BE2C (cell line): Measurements from ENCODE around the gene NRSN2.
A peak's percentile ranks its signal among the peaks of the same experiment; 100 is the strongest.
"Not testable (repeated sequence)": the region's sequence is repeated elsewhere in the genome, so short reads cannot be mapped to it uniquely, and the experiment has no call there.

ENCODE experiments used
- DNase-seq: peaks from one replicate; pipeline ENCODE4 v3.0.0-alpha.2; 2020
- H3K27me3 ChIP-seq: fragments of 250-450 bp; sonication (Bioruptor Pico); 2 replicates; pipeline ENCODE4 v1.5.1; 2020; ENCODE audit warnings: mild to moderate bottlenecking
- H3K36me3 ChIP-seq: fragments of 250-450 bp; sonication (Bioruptor Pico); 2 replicates; pipeline ENCODE4 v1.5.1; 2020; ENCODE audit warnings: mild to moderate bottlenecking
- H3K4me1 ChIP-seq: fragments of 250-450 bp; sonication (Bioruptor Pico); 2 replicates; pipeline ENCODE4 v1.5.1; 2020
- H3K4me3 ChIP-seq: 2 replicates; pipeline ENCODE4 v1.5.1; 2011; ENCODE audit warnings: low read depth, low read length
- H3K9me3 ChIP-seq: fragments of 250-450 bp; sonication (Bioruptor Pico); 2 replicates; pipeline ENCODE4 v1.5.1; 2020
- TF ChIP-seq, protein P1 (sequence below): IDR thresholded peaks from 2 replicates; pipeline ENCODE4 v1.5.1; 2012; ENCODE audit warnings: mild to moderate bottlenecking, low read depth, low read length

NRSN2 gene

DNA sequence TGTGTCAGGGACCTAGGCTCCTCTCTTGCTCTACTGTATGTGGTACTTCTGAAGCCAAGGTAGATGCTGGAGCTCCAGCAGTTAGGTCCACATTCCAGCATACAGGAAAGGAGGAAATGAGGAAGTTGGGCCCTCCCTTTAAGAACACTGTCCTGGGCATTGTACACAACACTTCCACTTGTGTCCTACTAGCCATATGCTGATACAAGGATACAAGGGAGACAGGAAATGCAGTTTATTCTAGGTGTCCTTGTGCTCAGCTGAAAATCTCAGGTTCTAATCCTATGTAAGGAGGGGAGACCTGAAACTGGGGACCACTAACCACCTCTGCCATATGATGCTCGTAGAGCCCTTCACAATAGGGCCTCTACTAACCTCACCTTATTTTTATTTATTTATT, 37.8 kb downstream of the NRSN2 start:
- DNase-seq: no peak
- no peak overlapping the region for H3K4me3 ChIP-seq
- TF ChIP-seq, protein P1, sequence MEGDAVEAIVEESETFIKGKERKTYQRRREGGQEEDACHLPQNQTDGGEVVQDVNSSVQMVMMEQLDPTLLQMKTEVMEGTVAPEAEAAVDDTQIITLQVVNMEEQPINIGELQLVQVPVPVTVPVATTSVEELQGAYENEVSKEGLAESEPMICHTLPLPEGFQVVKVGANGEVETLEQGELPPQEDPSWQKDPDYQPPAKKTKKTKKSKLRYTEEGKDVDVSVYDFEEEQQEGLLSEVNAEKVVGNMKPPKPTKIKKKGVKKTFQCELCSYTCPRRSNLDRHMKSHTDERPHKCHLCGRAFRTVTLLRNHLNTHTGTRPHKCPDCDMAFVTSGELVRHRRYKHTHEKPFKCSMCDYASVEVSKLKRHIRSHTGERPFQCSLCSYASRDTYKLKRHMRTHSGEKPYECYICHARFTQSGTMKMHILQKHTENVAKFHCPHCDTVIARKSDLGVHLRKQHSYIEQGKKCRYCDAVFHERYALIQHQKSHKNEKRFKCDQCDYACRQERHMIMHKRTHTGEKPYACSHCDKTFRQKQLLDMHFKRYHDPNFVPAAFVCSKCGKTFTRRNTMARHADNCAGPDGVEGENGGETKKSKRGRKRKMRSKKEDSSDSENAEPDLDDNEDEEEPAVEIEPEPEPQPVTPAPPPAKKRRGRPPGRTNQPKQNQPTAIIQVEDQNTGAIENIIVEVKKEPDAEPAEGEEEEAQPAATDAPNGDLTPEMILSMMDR: no peak
- no peaks in the 10 kb centered on the region for H3K4me1 ChIP-seq
- H3K36me3 ChIP-seq: no peaks in the 10 kb centered on the region
- no peaks in the 10 kb centered on the region for H3K27me3 ChIP-seq
- no peaks in the 10 kb centered on the region for H3K9me3 ChIP-seq

DNA sequence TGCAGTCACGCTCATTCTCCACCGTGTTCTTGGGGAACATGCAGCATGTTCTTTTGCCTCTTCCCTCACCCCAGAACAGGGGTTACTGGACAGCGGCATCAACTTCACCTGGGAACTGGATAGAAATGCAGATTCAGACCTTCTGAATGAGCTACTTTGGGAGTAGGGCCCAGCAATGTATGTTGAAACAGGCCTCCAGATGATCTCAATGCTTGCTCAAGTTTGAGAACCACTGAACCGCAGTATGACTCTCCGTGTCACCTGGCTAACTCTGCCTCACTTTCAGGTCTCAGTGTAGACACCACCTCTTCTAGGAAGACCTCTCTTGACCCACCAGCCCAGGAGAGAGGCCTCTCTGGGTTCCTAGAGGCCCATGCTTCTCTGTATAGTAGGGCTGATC, 38.5 kb downstream of the NRSN2 start:
- no peaks in the 10 kb centered on the region for H3K27me3 ChIP-seq
- no peaks in the 10 kb centered on the region for H3K36me3 ChIP-seq
- H3K9me3 ChIP-seq: no peaks in the 10 kb centered on the region
- no peaks in the 10 kb centered on the region for H3K4me1 ChIP-seq
- TF ChIP-seq, protein P1: no peak
- H3K4me3 ChIP-seq: no peak overlapping the region
- no peak for DNase-seq

DNA sequence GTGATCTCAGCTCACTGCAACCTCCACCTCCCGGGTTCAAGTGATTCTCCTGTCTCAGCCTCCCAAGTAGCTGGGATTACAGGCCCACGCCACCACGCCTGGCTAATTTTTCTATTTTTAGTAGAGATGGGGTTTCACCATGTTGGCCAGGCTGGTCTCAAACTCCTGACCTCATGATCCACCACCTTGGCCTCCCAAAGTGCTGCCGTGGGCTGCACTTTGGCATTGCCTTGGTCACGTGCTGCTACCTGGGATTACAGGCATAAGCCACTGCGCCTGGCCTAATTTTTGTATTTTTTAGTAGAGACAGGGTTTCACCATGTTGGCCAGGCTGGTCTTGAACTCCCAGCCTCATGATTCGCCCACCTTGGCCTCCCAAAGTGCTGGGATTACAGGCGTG, 39.7 kb downstream of the NRSN2 start:
- H3K36me3 ChIP-seq, H3K27me3 ChIP-seq, H3K4me1 ChIP-seq, H3K4me3 ChIP-seq, DNase-seq, H3K9me3 ChIP-seq: not testable (repeated sequence)

DNA sequence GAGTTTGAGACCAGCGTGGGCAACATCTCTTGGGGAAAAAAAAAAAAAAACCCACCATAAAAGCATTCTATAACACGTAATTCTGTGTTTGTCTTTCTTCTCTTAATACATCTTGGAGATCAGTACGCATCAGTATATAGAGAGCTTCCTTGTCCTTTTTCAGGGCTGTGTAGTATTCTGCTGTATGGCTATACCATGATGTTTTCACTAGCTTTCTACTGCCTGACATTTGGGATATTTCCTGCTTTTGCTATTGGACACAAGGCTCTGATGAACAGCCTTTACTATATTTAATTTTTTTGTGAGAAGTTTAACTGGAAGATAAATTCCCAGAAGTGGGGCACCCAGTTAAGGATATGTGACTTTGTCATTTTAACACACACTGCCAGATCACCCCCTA, 40.6 kb downstream of the NRSN2 start:
- H3K27me3 ChIP-seq: no peaks in the 10 kb centered on the region
- no peaks in the 10 kb centered on the region for H3K9me3 ChIP-seq
- no peaks in the 10 kb centered on the region; the same call in 1 of the 2 replicates for H3K36me3 ChIP-seq
- DNase-seq: no peak
- TF ChIP-seq, protein P1: no peak
- H3K4me3 ChIP-seq: no peak overlapping the region
- H3K4me1 ChIP-seq: no peaks in the 10 kb centered on the region

DNA sequence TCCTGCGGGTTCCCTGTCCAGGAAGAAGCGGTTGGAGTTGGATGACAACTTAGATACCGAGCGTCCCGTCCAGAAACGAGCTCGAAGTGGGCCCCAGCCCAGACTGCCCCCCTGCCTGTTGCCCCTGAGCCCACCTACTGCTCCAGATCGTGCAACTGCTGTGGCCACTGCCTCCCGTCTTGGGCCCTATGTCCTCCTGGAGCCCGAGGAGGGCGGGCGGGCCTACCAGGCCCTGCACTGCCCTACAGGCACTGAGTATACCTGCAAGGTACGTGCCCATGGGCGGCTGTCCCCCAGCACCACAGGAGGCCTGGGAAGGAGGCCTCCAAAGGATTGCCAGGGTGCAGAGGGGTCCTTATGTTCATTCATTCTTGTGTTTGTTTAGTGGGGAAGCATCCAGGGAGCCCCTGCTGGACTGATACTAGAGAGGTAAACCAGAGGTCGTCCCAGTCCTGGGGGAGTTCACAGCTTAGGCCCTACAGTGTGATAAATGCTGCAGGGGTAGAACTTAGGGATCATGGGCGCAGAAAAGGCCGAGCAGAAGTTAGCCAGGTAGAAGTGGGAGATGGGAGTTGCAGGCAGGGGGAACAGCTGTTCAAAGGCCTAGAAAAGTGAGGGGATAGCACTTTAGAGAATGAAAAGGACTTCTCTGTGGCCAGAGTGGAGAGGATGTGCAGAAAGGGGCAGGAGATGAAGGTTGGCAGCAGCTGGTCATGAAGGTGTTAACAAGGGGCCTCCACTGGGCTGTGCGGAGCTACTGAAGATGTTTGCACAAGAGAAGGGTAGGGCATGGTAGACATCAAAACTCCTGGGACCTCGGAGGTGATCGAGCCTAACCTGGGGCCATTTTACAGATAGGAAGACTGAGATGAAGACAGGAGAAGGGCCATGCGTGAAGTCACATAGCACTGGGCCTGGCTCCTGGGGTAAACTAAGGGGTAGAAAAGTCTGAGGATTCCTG, 41.4 kb downstream of the NRSN2 start:
- TF ChIP-seq, protein P1: no peak
- no peak for DNase-seq
- H3K4me3 ChIP-seq: no peak overlapping the region
- H3K27me3 ChIP-seq: no peaks in the 10 kb centered on the region
- no peaks in the 10 kb centered on the region; the same call in 1 of the 2 replicates for H3K36me3 ChIP-seq
- H3K9me3 ChIP-seq: no peaks in the 10 kb centered on the region
- no peaks in the 10 kb centered on the region for H3K4me1 ChIP-seq

DNA sequence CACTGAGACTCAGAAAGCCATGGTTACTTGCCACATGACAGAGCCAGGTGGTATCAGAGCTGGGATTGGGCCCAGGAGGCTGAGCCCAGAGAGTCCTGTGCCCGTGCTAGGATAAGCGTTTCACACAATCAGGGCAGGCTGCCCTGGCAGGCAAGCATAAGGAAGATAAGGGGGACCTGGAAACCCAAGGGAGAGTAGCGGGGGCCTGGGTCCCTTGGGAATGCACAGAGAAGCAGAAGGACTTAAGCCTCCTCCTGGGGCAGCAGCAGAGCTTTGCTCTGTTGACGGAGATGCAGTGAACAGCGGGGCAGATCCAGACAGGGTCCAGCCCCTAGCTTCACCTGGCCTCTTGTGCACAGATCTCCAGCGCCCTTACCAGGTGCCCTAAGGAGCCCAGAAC, 42.3 kb downstream of the NRSN2 start:
- DNase-seq: peak; percentile 12
- H3K36me3 ChIP-seq: no peaks in the 10 kb centered on the region; the same call in 1 of the 2 replicates
- no peaks in the 10 kb centered on the region for H3K27me3 ChIP-seq
- H3K4me3 ChIP-seq: no peak overlapping the region
- TF ChIP-seq, protein P1: no peak
- H3K4me1 ChIP-seq: no peaks in the 10 kb centered on the region
- no peaks in the 10 kb centered on the region for H3K9me3 ChIP-seq
